Measurements from ENCODE around the gene GTF3C4. TPM values are rescaled to one million over a fixed set of nuclear protein-coding genes. Genes with fewer than 3 reads are reported as not detected.

The GTF3C4 gene
- polyA plus RNA-seq, 1 donor from 2014 or later, result 4.1 TPM

- Mint-ChIP-seq H3K36me3 (peaks cover 10% of the 10 kb centered on the region), H3K4me3 (no peak overlapping the region), H3K27ac (no peak overlapping the region), H3K9me3 (no peaks in the 10 kb centered on the region), H3K4me1 (no peaks in the 10 kb centered on the region), H3K27me3 (no peaks in the 10 kb centered on the region)
Observed at GRCh38 chr9:132638240-132638639, 32.0 kb upstream of the GTF3C4 start.

- Mint-ChIP-seq H3K36me3 (peaks cover 7% of the 10 kb centered on the region), H3K27me3 (no peaks in the 10 kb centered on the region), H3K4me3 (no peak overlapping the region), H3K4me1 (no peaks in the 10 kb centered on the region), H3K27ac (no peak overlapping the region), H3K9me3 (no peaks in the 10 kb centered on the region)
Observed at GRCh38 chr9:132639322-132639721, 30.9 kb upstream of the GTF3C4 start.

- Mint-ChIP-seq H3K4me3 (no peak overlapping the region), H3K36me3 (peaks cover 10% of the 10 kb centered on the region), H3K27ac (no peak overlapping the region), H3K27me3 (no peaks in the 10 kb centered on the region), H3K9me3 (no peaks in the 10 kb centered on the region), H3K4me1 (no peaks in the 10 kb centered on the region)
Observed at GRCh38 chr9:132641216-132641615, 29.0 kb upstream of the GTF3C4 start.

GRCh38 chr9:132644251-132644650 lies 26.0 kb upstream of the GTF3C4 start:
- peaks cover 9% of the 10 kb centered on the region for H3K36me3 Mint-ChIP-seq
- no peak overlapping the region for H3K27ac Mint-ChIP-seq
- H3K27me3 Mint-ChIP-seq, result no peaks in the 10 kb centered on the region
- H3K4me3 Mint-ChIP-seq, result no peak overlapping the region
- no peaks in the 10 kb centered on the region for H3K9me3 Mint-ChIP-seq
- no peaks in the 10 kb centered on the region for H3K4me1 Mint-ChIP-seq

- Mint-ChIP-seq H3K4me3 (no peak overlapping the region), H3K9me3 (no peaks in the 10 kb centered on the region), H3K27me3 (no peaks in the 10 kb centered on the region), H3K36me3 (peaks cover 7% of the 10 kb centered on the region), H3K4me1 (no peaks in the 10 kb centered on the region), H3K27ac (no peak overlapping the region)
Observed at GRCh38 chr9:132645306-132645705, 25.0 kb upstream of the GTF3C4 start.

GRCh38 chr9:132645711-132646110 lies 24.6 kb upstream of the GTF3C4 start:
- peaks cover 7% of the 10 kb centered on the region for H3K36me3 Mint-ChIP-seq
- no peaks in the 10 kb centered on the region for H3K4me1 Mint-ChIP-seq
- H3K27ac Mint-ChIP-seq, result no peak overlapping the region
- no peaks in the 10 kb centered on the region for H3K9me3 Mint-ChIP-seq
- H3K27me3 Mint-ChIP-seq, result no peaks in the 10 kb centered on the region
- H3K4me3 Mint-ChIP-seq, result no peak overlapping the region

GRCh38 chr9:132646726-132647125 lies 23.5 kb upstream of the GTF3C4 start:
- no peaks in the 10 kb centered on the region for H3K9me3 Mint-ChIP-seq
- no peak overlapping the region for H3K4me3 Mint-ChIP-seq
- H3K4me1 Mint-ChIP-seq, result no peaks in the 10 kb centered on the region
- peaks cover 7% of the 10 kb centered on the region for H3K36me3 Mint-ChIP-seq
- no peaks in the 10 kb centered on the region for H3K27me3 Mint-ChIP-seq
- no peak overlapping the region for H3K27ac Mint-ChIP-seq

GRCh38 chr9:132647355-132647754 lies 22.9 kb upstream of the GTF3C4 start:
- Mint-ChIP-seq H3K36me3 (peaks cover 7% of the 10 kb centered on the region), H3K27me3 (no peaks in the 10 kb centered on the region), H3K9me3 (no peaks in the 10 kb centered on the region), H3K4me1 (no peaks in the 10 kb centered on the region), H3K4me3 (no peak overlapping the region), H3K27ac (no peak overlapping the region)

GRCh38 chr9:132647806-132648205 lies 22.5 kb upstream of the GTF3C4 start:
- Mint-ChIP-seq H3K36me3 (peaks cover 7% of the 10 kb centered on the region), H3K4me1 (no peaks in the 10 kb centered on the region), H3K4me3 (no peak overlapping the region), H3K27me3 (no peaks in the 10 kb centered on the region), H3K9me3 (no peaks in the 10 kb centered on the region), H3K27ac (no peak overlapping the region)

- Mint-ChIP-seq H3K36me3 (peaks cover 7% of the 10 kb centered on the region), H3K4me1 (no peaks in the 10 kb centered on the region), H3K9me3 (no peaks in the 10 kb centered on the region), H3K27me3 (no peaks in the 10 kb centered on the region), H3K27ac (no peak overlapping the region), H3K4me3 (no peak overlapping the region)
Observed at GRCh38 chr9:132648283-132648682, 22.0 kb upstream of the GTF3C4 start.

GRCh38 chr9:132648685-132649084 lies 21.6 kb upstream of the GTF3C4 start:
- Mint-ChIP-seq H3K9me3 (no peaks in the 10 kb centered on the region), H3K4me3 (no peak overlapping the region), H3K36me3 (peaks cover 7% of the 10 kb centered on the region), H3K4me1 (no peaks in the 10 kb centered on the region), H3K27me3 (no peaks in the 10 kb centered on the region), H3K27ac (no peak overlapping the region)

- H3K36me3 Mint-ChIP-seq, result peaks cover 5% of the 10 kb centered on the region
Observed at GRCh38 chr9:132651259-132651658, 19.0 kb upstream of the GTF3C4 start.

GRCh38 chr9:132656299-132656698 lies 14.0 kb upstream of the GTF3C4 start:
- no peaks in the 10 kb centered on the region for H3K36me3 Mint-ChIP-seq
- no peak overlapping the region for H3K4me3 Mint-ChIP-seq
- no peaks in the 10 kb centered on the region for H3K27me3 Mint-ChIP-seq

More at GRCh38 chr9:132651259-132651658, 19.0 kb upstream of the GTF3C4 start:
- H3K27me3 Mint-ChIP-seq, result no peaks in the 10 kb centered on the region
- H3K9me3 Mint-ChIP-seq, result no peaks in the 10 kb centered on the region
- H3K27ac Mint-ChIP-seq, result no peak overlapping the region
- no peaks in the 10 kb centered on the region for H3K4me1 Mint-ChIP-seq
- H3K4me3 Mint-ChIP-seq, result no peak overlapping the region

GRCh38 chr9:132662152-132662945 lies 7.9 kb upstream of the GTF3C4 start:
- Mint-ChIP-seq H3K36me3 (no peaks in the 10 kb centered on the region), H3K27me3 (no peaks in the 10 kb centered on the region), H3K9me3 (no peaks in the 10 kb centered on the region), H3K27ac (no peak overlapping the region), H3K4me3 (no peak overlapping the region), H3K4me1 (peaks cover 0 to 3% (median 1%) of the 10 kb centered on the region in 3 donors)

More at GRCh38 chr9:132656299-132656698, 14.0 kb upstream of the GTF3C4 start:
- Mint-ChIP-seq H3K9me3 (no peaks in the 10 kb centered on the region), H3K4me1 (no peaks in the 10 kb centered on the region), H3K27ac (no peak overlapping the region)

GRCh38 chr9:132663117-132663516 lies 7.1 kb upstream of the GTF3C4 start:
- H3K4me3 Mint-ChIP-seq, result no peak overlapping the region
- no peak overlapping the region for H3K27ac Mint-ChIP-seq
- no peaks in the 10 kb centered on the region for H3K27me3 Mint-ChIP-seq
- H3K36me3 Mint-ChIP-seq, result no peaks in the 10 kb centered on the region
- no peaks in the 10 kb centered on the region for H3K9me3 Mint-ChIP-seq
- peaks cover 5 to 8% (median 6%) of the 10 kb centered on the region in 3 donors for H3K4me1 Mint-ChIP-seq

- Mint-ChIP-seq H3K36me3 (no peaks in the 10 kb centered on the region), H3K9me3 (no peaks in the 10 kb centered on the region), H3K27me3 (no peaks in the 10 kb centered on the region), H3K4me1 (peaks cover 7 to 10% (median 8%) of the 10 kb centered on the region in 3 donors), H3K4me3 (no peak overlapping the region), H3K27ac (no peak overlapping the region)
Observed at GRCh38 chr9:132663851-132664250, 6.4 kb upstream of the GTF3C4 start.

All from IgD-negative memory B cell (primary cell).